ENCODE measurements around the gene ZBTB42.

Gene ZBTB42

DNA sequence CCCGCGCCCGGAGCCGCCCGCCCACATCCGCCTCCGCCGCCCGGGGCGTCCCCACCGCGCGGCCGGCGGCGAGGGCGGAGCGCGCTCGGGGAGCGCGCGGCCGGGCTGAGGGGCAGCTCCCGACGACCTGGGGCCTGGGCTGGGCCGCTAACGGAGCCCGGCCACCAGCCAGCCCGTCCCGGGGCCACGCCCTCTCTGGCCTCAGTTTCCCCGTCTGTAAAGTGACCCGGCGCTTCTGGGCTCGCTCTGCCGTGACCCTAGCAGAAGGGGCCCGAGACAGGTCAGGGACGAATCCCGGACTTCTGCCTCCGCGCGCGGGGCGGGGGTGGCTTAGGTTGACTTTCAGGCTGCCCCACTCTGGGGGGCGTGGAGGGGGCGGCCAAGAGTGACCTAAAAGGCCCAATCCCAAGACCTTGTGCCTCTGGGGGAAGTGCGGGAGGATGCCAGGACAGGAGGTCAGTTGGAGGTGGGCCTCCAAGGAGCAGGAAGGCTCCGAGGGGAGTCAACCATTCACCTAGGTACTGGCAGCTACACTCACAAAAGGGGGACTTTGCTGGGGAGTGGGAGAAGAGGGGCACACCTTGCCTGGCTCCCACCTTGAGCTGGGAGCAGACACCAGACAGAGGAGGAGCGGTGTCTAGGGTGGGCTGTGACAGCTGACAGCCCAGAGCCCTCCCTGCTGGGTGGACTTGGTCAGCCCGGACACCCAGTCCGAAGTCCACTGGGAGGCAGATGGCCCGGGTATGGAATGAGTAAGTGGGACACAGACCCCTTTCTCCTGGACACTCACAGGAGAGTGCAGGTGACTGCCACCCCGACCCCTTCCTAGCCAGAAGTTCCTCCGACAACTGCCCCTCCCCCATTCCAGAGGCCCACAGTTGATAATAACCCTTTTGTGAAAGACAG, 4.9 kb upstream of the ZBTB42 start:
- H3K4me3 ChIP-seq (ENCODE audit: low read depth, low read length) = peak overlapping the region; percentile 39
- TF ChIP-seq, protein P1, sequence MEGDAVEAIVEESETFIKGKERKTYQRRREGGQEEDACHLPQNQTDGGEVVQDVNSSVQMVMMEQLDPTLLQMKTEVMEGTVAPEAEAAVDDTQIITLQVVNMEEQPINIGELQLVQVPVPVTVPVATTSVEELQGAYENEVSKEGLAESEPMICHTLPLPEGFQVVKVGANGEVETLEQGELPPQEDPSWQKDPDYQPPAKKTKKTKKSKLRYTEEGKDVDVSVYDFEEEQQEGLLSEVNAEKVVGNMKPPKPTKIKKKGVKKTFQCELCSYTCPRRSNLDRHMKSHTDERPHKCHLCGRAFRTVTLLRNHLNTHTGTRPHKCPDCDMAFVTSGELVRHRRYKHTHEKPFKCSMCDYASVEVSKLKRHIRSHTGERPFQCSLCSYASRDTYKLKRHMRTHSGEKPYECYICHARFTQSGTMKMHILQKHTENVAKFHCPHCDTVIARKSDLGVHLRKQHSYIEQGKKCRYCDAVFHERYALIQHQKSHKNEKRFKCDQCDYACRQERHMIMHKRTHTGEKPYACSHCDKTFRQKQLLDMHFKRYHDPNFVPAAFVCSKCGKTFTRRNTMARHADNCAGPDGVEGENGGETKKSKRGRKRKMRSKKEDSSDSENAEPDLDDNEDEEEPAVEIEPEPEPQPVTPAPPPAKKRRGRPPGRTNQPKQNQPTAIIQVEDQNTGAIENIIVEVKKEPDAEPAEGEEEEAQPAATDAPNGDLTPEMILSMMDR (IDR thresholded peaks at IDR 0.05; ENCODE audit: low read depth, low read length, missing control alignments) = no peak
- no peak for DNase-seq (ENCODE audit: low read depth)
- in situ Hi-C loops (cut with HindIII; ENCODE audit: low sequenced_read_pairs) = no loop called here

DNA sequence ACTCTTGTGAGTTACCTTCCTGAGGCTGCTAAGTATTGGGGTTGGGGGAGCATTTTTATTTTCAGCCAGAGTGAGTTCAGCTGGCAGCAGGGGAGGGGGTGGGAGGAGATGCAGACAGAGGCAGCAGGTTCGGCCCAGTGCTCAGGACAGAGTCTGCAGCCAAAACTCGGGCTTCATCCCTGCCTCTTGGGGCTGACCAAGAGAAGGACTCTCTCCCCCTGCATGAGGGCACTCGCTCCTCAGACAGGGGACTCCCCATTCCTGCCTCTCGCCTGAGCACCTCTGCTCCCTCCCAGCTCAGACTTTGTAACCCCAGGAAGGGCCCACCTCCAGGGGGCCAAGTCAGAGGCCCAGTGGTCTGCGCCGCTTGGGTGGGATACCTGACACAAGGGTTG, 4.2 kb upstream of the ZBTB42 start:
- in situ Hi-C loops (cut with HindIII; ENCODE audit: low sequenced_read_pairs) = no loop called here
- no peak for DNase-seq (ENCODE audit: low read depth)
- no peak overlapping the region for H3K4me3 ChIP-seq (ENCODE audit: low read depth, low read length)
- TF ChIP-seq, protein P1 (IDR thresholded peaks at IDR 0.05; ENCODE audit: low read depth, low read length, missing control alignments) = no peak

DNA sequence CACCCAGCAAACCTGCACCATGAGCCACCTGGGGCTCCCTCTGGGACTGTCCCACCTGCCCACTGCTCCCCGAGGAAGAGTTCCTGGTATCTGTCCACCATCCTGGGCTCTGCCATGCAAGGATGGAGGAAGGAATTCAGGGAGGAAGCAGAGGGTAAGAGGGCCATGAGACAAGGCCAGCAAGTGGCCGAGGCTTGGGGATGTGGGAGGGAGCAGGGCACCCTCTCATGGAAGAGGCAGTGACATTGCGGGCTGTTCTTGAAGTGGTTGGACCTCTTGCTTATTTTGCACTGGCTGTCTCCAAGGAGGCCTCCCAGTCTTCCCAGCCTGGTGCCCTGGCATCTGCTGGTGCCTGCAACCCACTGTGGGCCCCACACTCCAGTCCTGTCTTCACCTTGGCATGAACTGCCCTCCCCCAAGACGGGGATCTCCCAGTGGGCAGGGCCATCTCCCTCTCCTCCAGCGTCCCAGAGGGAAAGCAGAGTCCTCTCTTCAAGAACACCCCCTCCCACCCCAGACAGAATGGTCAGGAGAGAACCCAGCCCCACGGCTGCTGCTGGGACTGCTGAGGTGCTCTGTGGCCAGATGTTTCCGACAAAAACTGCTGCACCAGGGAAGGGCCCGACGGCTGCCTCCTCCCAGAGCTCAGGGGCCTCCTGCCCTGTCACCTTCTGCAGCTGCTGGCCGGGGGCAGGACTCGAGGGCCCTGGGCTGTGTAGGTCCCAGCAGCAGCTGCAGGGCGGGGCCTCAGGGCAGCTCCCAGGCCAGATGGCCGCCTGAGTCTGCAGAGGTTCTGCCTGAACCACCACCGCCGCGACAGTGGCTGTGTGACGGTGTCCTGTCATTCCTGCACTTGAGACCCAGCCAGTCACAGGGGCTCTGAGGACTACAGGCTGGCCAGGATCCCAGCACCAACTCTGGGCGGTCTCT, 3.5 kb upstream of the ZBTB42 start:
- DNase-seq (ENCODE audit: low read depth) = no peak
- H3K4me3 ChIP-seq (ENCODE audit: low read depth, low read length) = no peak overlapping the region
- in situ Hi-C loops (cut with HindIII; ENCODE audit: low sequenced_read_pairs) = no loop called here
- TF ChIP-seq, protein P1 (IDR thresholded peaks at IDR 0.05; ENCODE audit: low read depth, low read length, missing control alignments) = no peak

DNA sequence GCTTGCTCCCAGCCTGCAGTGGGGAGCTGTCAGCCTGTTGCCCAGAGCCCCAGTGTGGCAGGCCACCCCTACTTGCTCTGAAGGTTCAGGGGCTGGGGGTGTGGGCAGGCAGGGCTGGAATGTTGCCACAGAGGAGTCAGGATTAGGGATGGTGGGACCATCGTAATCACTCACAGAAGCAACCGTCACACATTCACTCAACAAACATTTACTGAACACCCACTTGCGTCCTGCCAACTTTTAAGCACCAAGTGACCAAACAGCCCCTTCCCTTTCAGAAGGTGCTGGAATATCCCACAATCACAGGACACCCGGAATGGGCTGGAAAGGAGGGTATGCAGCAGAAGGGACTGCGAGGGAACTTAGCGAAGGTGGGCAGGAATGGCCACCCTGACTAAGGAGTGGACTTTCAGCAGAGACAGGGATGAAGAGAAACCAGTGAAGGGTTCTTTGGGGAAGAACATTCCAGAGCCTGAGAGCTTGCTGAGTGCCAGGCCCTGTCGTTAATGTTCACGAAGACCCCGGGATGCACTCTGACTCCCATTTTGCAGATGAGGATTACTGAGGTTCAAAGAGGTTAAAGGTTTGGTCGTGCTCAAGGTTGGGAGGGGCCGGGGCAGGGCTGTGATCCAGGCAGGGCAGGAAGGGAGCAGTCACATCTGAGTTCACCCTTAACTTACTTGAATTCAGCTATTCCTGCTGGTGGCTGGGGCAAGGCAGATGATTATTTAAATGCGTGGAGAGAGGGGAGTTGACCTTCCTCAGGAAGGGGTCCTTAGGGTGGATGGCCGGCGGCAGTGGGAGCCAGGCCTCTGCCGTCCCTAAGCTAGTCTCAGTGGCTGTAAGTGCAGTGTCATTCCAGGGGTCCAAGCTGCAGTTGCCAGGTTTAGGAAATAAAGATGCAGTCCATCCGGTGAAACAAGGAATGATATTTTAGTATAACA, 2.3 kb upstream of the ZBTB42 start:
- in situ Hi-C loops (cut with HindIII; ENCODE audit: low sequenced_read_pairs) = no loop called here
- H3K4me3 ChIP-seq (ENCODE audit: low read depth, low read length) = no peak overlapping the region
- TF ChIP-seq, protein P1 (IDR thresholded peaks at IDR 0.05; ENCODE audit: low read depth, low read length, missing control alignments) = no peak
- DNase-seq (ENCODE audit: low read depth) = no peak

DNA sequence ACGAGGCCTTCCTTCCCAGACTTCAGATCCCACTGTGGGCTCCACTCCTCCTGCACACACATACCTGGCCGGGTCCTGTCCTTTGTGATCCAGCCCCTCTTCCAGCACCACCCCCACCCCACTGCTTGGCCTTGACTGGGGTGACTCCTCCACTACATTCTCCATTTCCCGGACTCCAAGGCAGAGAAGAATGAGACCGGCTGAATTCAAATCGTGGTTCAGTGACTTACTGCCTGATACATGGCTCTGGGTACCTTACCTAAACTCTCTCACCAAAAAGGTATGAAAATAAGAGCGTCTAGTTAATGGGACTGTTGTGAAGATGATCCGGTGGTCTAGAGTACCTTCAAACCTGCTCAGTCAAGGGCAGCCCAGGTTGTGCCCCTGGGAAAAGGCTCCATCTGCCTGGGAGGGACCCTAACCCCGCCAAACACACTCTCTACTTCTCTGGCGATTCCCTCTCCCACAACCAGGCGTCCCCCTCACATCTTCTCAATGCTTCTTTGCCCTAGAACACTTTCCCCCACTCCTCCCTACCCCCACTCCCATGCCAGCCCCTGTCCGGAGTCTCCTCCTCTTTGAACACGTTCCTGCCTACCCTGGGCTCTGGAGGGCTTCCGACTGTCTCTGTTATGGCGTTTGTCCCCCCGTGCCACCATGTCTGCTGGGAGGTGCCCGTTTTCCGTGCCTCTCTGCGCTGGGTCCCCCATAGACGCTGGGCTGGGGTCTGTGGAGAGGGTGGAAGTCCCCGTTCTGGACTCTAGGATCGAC, 1.5 kb upstream of the ZBTB42 start:
- peak overlapping the region; percentile 53 for H3K4me3 ChIP-seq (ENCODE audit: low read depth, low read length)
- TF ChIP-seq, protein P1 (IDR thresholded peaks at IDR 0.05; ENCODE audit: low read depth, low read length, missing control alignments) = peak; percentile 54
- in situ Hi-C loops (cut with HindIII; ENCODE audit: low sequenced_read_pairs) = no loop called here
- DNase-seq (ENCODE audit: low read depth) = no peak

Measured in astrocyte of the cerebellum (primary cell).